NT2/D1 (cell line): Measurements from ENCODE around the gene MCM8.

Experiments used
- YY1 ChIP-seq: IDR thresholded peaks from 2 replicates; pipeline ENCODE4 v1.6.1; 2011; ENCODE audit not compliant: insufficient read length, insufficient read depth
- ZNF274 ChIP-seq: IDR thresholded peaks from 2 replicates; pipeline ENCODE4 v1.6.1; 2011; ENCODE audit warnings: mild to moderate bottlenecking, low read depth, low read length

- TF ChIP-seq ZNF274 (no peak), YY1 (no peak)
Measured at GRCh38 chr20:6000871-6001270, 50.4 kb downstream of the MCM8 start.
